GM19193 (cell line): Measurements from ENCODE around the gene FBXL19.

Source experiments
- POLR2A ChIP-seq: IDR thresholded peaks from 4 replicates; pipeline ENCODE4 v1.6.1; 2011; ENCODE audit not compliant: insufficient read depth, insufficient read length; ENCODE audit errors: extremely low read depth

Gene FBXL19

GRCh38 chr16:30963925-30964511 lies 40.6 kb downstream of the FBXL19 start:
- no peak for TF ChIP-seq POLR2A

GRCh38 chr16:30964574-30965226 lies 41.3 kb downstream of the FBXL19 start:
- no peak for TF ChIP-seq POLR2A

- no peak for TF ChIP-seq POLR2A
Observed at GRCh38 chr16:30965436-30965835, 42.1 kb downstream of the FBXL19 start.

GRCh38 chr16:30966033-30966619 lies 42.8 kb downstream of the FBXL19 start:
- no peak for TF ChIP-seq POLR2A

- TF ChIP-seq POLR2A: no peak
Observed at GRCh38 chr16:30967795-30968194, 44.4 kb downstream of the FBXL19 start.

GRCh38 chr16:30969246-30969842 lies 46.0 kb downstream of the FBXL19 start:
- TF ChIP-seq POLR2A: no peak

- no peak for TF ChIP-seq POLR2A
Observed at GRCh38 chr16:30971298-30971697, 47.9 kb downstream of the FBXL19 start.

- TF ChIP-seq POLR2A: no peak
Observed at GRCh38 chr16:30972872-30973271, 49.5 kb downstream of the FBXL19 start.

- TF ChIP-seq POLR2A: no peak
Observed at GRCh38 chr16:30974348-30974747, 51.0 kb downstream of the FBXL19 start.

- no peak for TF ChIP-seq POLR2A
Observed at GRCh38 chr16:30976486-30976885, 53.1 kb downstream of the FBXL19 start.

- TF ChIP-seq POLR2A: no peak
Observed at GRCh38 chr16:30977502-30977901, 54.1 kb downstream of the FBXL19 start.

- TF ChIP-seq POLR2A: no peak
Observed at GRCh38 chr16:30979170-30980022, 56.0 kb downstream of the FBXL19 start.

GRCh38 chr16:30980023-30980371 lies 56.6 kb downstream of the FBXL19 start:
- TF ChIP-seq POLR2A: no peak

- no peak for TF ChIP-seq POLR2A
Observed at GRCh38 chr16:30980434-30980833, 57.1 kb downstream of the FBXL19 start.

- TF ChIP-seq POLR2A: no peak
Observed at GRCh38 chr16:30980959-30981358, 57.6 kb downstream of the FBXL19 start.
